ENCODE measurements around the gene SUB1.
"Not testable (repeated sequence)": the region's sequence is repeated elsewhere in the genome, so short reads cannot be mapped to it uniquely, and the experiment has no call there.

Gene SUB1

DNA sequence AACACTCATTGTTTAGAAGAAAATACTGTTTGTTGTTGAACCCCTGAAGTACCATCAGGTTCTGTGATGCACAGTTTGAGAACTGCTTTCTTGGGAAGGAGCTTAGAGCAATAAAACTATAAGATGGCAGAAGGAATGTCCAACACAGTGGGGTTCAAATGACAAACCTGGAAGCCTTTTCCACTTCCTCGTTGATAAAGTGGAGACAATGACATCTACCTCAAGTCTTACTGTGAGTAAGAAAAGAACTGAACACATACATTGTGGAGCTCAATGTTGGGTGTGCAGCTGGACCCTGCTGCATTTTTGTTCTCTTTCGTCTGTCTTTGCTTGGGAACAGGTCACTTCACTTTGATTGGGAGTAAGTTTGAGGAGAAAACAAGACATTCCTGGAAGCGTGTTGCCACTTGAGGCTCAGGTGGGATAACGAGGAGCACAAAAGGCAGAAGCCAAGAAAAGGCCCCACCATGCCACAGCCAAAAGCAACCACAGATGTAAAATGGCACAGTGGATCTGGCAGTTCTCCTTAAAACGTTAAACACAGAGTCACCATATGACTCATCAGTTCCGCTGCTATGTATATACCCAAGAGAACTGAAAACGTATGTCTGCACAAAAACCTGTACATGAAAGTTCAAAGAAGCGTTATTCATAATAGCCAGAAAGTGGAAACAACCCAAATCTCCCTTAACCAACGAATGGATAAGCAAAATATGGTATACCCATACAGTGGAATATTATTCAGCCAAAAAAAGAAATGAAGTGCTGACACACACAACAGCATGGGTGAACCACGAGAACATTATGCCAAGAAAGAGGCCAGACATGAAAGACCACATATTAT lies 42.9 kb upstream of the SUB1 start:
- Histone ChIP-seq H3K36me3 (no peaks in the 10 kb centered on the region), H3K27me3 (no peaks in the 10 kb centered on the region), H3K9me3 (no peaks in the 10 kb centered on the region), H3K4me1 (peaks cover 2% of the 10 kb centered on the region; the same call in 1 of the 2 replicates), H3K4me3 (ENCODE audit: low read depth, low read length) (no peak overlapping the region)
- no peak for TF ChIP-seq CTCF (IDR thresholded peaks at IDR 0.05; ENCODE audit: low read depth, low read length)
- DNase-seq: no peak

DNA sequence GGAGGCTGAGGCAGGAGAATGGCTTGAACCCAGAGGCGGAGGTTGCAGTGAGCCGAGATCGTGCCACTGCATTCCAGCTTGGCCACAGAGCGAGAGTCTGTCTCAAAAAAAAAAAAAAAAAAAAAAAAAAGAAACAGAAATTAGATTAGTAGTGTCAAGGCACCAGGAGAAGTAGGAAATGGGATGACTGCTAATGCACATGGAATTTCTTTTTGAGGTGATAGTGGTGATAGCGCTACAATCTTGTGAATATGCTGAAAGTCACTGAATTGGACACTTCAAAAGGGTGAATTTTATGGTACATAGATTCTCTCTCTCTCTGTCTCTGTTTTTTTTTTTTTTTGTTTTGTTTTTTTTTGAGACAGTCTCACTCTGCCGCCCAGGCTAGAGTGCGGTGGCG lies 42.1 kb upstream of the SUB1 start:
- no peak for DNase-seq
- no peaks in the 10 kb centered on the region for H3K9me3 ChIP-seq
- H3K36me3 ChIP-seq: no peaks in the 10 kb centered on the region
- H3K4me3 ChIP-seq (ENCODE audit: low read depth, low read length): no peak overlapping the region
- no peaks in the 10 kb centered on the region for H3K27me3 ChIP-seq
- TF ChIP-seq CTCF (IDR thresholded peaks at IDR 0.05; ENCODE audit: low read depth, low read length): no peak
- peaks cover 2% of the 10 kb centered on the region; the same call in 1 of the 2 replicates for H3K4me1 ChIP-seq

GRCh38 chr5:32545102-32545800 lies 40.1 kb upstream of the SUB1 start:
- Histone ChIP-seq H3K27me3 (no peaks in the 10 kb centered on the region), H3K4me3 (ENCODE audit: low read depth, low read length) (no peak overlapping the region), H3K4me1 (peaks cover 2% of the 10 kb centered on the region; the same call in 1 of the 2 replicates), H3K36me3 (no peaks in the 10 kb centered on the region), H3K9me3 (no peaks in the 10 kb centered on the region)
- no peak for TF ChIP-seq CTCF (IDR thresholded peaks at IDR 0.05; ENCODE audit: low read depth, low read length)
- no peak for DNase-seq

GRCh38 chr5:32551194-32551593 lies 34.2 kb upstream of the SUB1 start:
- H3K4me3 ChIP-seq (ENCODE audit: low read depth, low read length): no peak overlapping the region
- H3K4me1 ChIP-seq: no peaks in the 10 kb centered on the region
- no peak for DNase-seq
- TF ChIP-seq CTCF (IDR thresholded peaks at IDR 0.05; ENCODE audit: low read depth, low read length): no peak
- H3K27me3 ChIP-seq: no peaks in the 10 kb centered on the region
- H3K9me3 ChIP-seq: no peaks in the 10 kb centered on the region
- H3K36me3 ChIP-seq: no peaks in the 10 kb centered on the region

DNA sequence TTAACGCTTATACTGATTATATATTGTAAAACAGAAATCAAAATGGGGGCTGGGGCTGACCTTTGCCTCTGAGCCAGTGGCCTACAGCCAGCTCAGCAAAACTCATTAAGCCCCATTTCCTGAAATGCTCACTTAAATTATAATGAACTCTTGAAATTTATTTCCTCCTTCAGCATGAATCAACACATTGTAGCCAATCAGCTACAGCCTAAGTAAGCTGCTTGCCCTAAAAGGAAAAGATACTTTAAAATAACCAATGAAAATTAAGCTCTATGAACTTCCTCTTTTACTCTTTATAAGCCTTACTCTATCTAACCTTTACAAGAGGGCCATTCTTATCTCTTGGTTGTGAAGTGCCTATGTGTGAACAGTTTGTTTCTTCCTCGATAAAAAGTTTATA lies 33.5 kb upstream of the SUB1 start:
- H3K36me3 ChIP-seq: no peaks in the 10 kb centered on the region
- H3K9me3 ChIP-seq: no peaks in the 10 kb centered on the region
- no peaks in the 10 kb centered on the region for H3K27me3 ChIP-seq
- H3K4me1 ChIP-seq: no peaks in the 10 kb centered on the region
- H3K4me3 ChIP-seq (ENCODE audit: low read depth, low read length): no peak overlapping the region
- no peak for TF ChIP-seq CTCF (IDR thresholded peaks at IDR 0.05; ENCODE audit: low read depth, low read length)
- DNase-seq: no peak

GRCh38 chr5:32552491-32552890 lies 32.9 kb upstream of the SUB1 start:
- H3K27me3 ChIP-seq, H3K9me3 ChIP-seq: not testable (repeated sequence)

More at GRCh38 chr5:32552491-32552890, 32.9 kb upstream of the SUB1 start:
- not testable (repeated sequence) for H3K36me3 ChIP-seq; H3K4me3 ChIP-seq (ENCODE audit: low read depth, low read length); DNase-seq; H3K4me1 ChIP-seq

Data from BE2C (cell line).